HEK293 (cell line): Measurements from ENCODE around the gene APBB2.

Source experiments
- CTCF ChIA-PET: fragments of 350-600 bp; formaldehyde crosslinking; extraction: SDS; loops from one replicate; lab custom pipeline; 2021; ENCODE audit warnings: antibody characterized with exemption; lab: Yijun Ruan, JAX
- POLR2A ChIA-PET: fragments of 300-600 bp; formaldehyde crosslinking; extraction: SDS; loops from one replicate; lab custom pipeline; 2020; ENCODE audit warnings: antibody characterized with exemption, inconsistent platforms; lab: Yijun Ruan, JAX
- H3K27ac ChIP-seq: fragments of 200-500 bp; sonication (Bioruptor generic); 2 replicates; pipeline ENCODE4 v1.5.1; 2014; ENCODE audit warnings: low read depth, low read length, control low read depth, inconsistent platforms; ENCODE audit errors: extremely low read depth
- H3K36me3 ChIP-seq, 2 experiments: fragments of 200-500 bp in 1 of 2; sonication (Bioruptor generic) in 1 of 2; 1 replicate in 1 of 2; 2 replicates in 1 of 2; pipeline ENCODE4 v1.5.1; 2014 to 2017; ENCODE audit warnings: inconsistent platforms in 2 of 2, low read length in 2 of 2; ENCODE audit not compliant: control insufficient read depth in 2 of 2, insufficient read depth in 1 of 2
- H3K4me1 ChIP-seq: fragments of 200-500 bp; sonication (Bioruptor generic); 2 replicates; pipeline ENCODE4 v1.5.1; 2014; ENCODE audit warnings: mild to moderate bottlenecking, low read length, inconsistent platforms; ENCODE audit not compliant: control insufficient read depth, insufficient read depth
- H3K4me3 ChIP-seq: 2 replicates; pipeline ENCODE4 v1.5.1; 2011; ENCODE audit warnings: low read depth, mild to moderate bottlenecking, control low read depth, low read length, moderate library complexity
- H3K9me3 ChIP-seq: fragments of 200-500 bp; sonication (Bioruptor generic); 2 replicates; pipeline ENCODE4 v1.5.1; 2014; ENCODE audit warnings: low read depth, low read length, inconsistent platforms; ENCODE audit not compliant: control insufficient read depth, insufficient read depth
- GLI2 ChIP-seq: fragments of 450-650 bp; formaldehyde crosslinking; IDR thresholded peaks from 2 replicates; pipeline ENCODE4; 2017; ENCODE audit warnings: missing biosample characterization, missing genetic modification characterization, low read depth, borderline replicate concordance
- KLF16 ChIP-seq: fragments of 450-650 bp; formaldehyde crosslinking; IDR thresholded peaks from 2 replicates; pipeline ENCODE4 v1.5.1; 2017; ENCODE audit warnings: missing biosample characterization, missing genetic modification characterization
- OSR2 ChIP-seq: fragments of 450-650 bp; formaldehyde crosslinking; IDR thresholded peaks from 2 replicates; pipeline ENCODE4 v1.5.1; 2016; ENCODE audit warnings: missing biosample characterization, missing genetic modification characterization
- OVOL3 ChIP-seq: fragments of 450-650 bp; formaldehyde crosslinking; IDR thresholded peaks from 2 replicates; pipeline ENCODE4 v1.5.1; 2016; ENCODE audit warnings: missing biosample characterization, missing genetic modification characterization
- PRDM1 ChIP-seq: fragments of 450-650 bp; formaldehyde crosslinking; IDR thresholded peaks from 2 replicates; pipeline ENCODE4; 2016; ENCODE audit warnings: missing biosample characterization, missing genetic modification characterization
- REPIN1 ChIP-seq: fragments of 450-650 bp; formaldehyde crosslinking; IDR thresholded peaks from 2 replicates; pipeline ENCODE4 v1.5.1; 2017; ENCODE audit warnings: missing biosample characterization, missing genetic modification characterization, low read depth
- SALL2 ChIP-seq: fragments of 450-650 bp; formaldehyde crosslinking; IDR thresholded peaks from 2 replicates; pipeline ENCODE4 v1.5.0; 2017; ENCODE audit warnings: missing biosample characterization, mild to moderate bottlenecking, missing genetic modification characterization, borderline replicate concordance
- SP3 ChIP-seq: fragments of 450-650 bp; formaldehyde crosslinking; IDR thresholded peaks from 2 replicates; pipeline ENCODE4 v1.5.1; 2016; ENCODE audit warnings: missing biosample characterization, missing genetic modification characterization
- ZBTB17 ChIP-seq: fragments of 450-650 bp; formaldehyde crosslinking; IDR thresholded peaks from 2 replicates; pipeline ENCODE4 v1.5.1; 2016; ENCODE audit warnings: missing biosample characterization, missing genetic modification characterization
- ZIC2 ChIP-seq: fragments of 450-650 bp; formaldehyde crosslinking; IDR thresholded peaks from 2 replicates; pipeline ENCODE4 v1.5.1; 2016; ENCODE audit warnings: missing biosample characterization, missing genetic modification characterization
- ZNF132 ChIP-seq: fragments of 450-650 bp; formaldehyde crosslinking; IDR thresholded peaks from 2 replicates; pipeline ENCODE4 v1.5.1; 2017; ENCODE audit warnings: missing biosample characterization, missing genetic modification characterization, borderline replicate concordance
- ZNF146 ChIP-seq: fragments of 450-650 bp; formaldehyde crosslinking; IDR thresholded peaks from 2 replicates; pipeline ENCODE4 v1.5.1; 2016; ENCODE audit warnings: missing biosample characterization, missing genetic modification characterization
- ZNF155 ChIP-seq: fragments of 450-650 bp; formaldehyde crosslinking; IDR thresholded peaks from 2 replicates; pipeline ENCODE4 v1.5.1; 2016; ENCODE audit warnings: missing biosample characterization, missing genetic modification characterization
- ZNF202 ChIP-seq: fragments of 450-650 bp; formaldehyde crosslinking; IDR thresholded peaks from 2 replicates; pipeline ENCODE4 v1.5.1; 2016; ENCODE audit warnings: missing biosample characterization, missing genetic modification characterization, borderline replicate concordance
- ZNF214 ChIP-seq: fragments of 450-650 bp; formaldehyde crosslinking; IDR thresholded peaks from 2 replicates; pipeline ENCODE4 v1.5.1; 2017; ENCODE audit warnings: missing biosample characterization, mild to moderate bottlenecking, missing genetic modification characterization, borderline replicate concordance
- ZNF26 ChIP-seq: fragments of 450-650 bp; formaldehyde crosslinking; IDR thresholded peaks from 2 replicates; pipeline ENCODE4 v1.5.1; 2016; ENCODE audit warnings: missing biosample characterization, missing genetic modification characterization
- ZNF266 ChIP-seq: fragments of 450-650 bp; formaldehyde crosslinking; IDR thresholded peaks from 2 replicates; pipeline ENCODE4 v1.5.1; 2016; ENCODE audit warnings: missing biosample characterization, missing genetic modification characterization, low read depth
- ZNF37A ChIP-seq: fragments of 450-650 bp; IDR thresholded peaks from 2 replicates; pipeline ENCODE4 v1.5.1; 2018; ENCODE audit warnings: missing biosample characterization, missing genetic modification characterization
- ZNF416 ChIP-seq: fragments of 450-650 bp; formaldehyde crosslinking; IDR thresholded peaks from 2 replicates; pipeline ENCODE4 v1.5.1; 2016; ENCODE audit warnings: missing biosample characterization, missing genetic modification characterization
- ZNF501 ChIP-seq: fragments of 450-650 bp; formaldehyde crosslinking; IDR thresholded peaks from 2 replicates; pipeline ENCODE4 v1.5.1; 2016; ENCODE audit warnings: missing biosample characterization, missing genetic modification characterization
- ZNF530 ChIP-seq: fragments of 450-650 bp; formaldehyde crosslinking; IDR thresholded peaks from 2 replicates; pipeline ENCODE4 v1.5.1; 2016; ENCODE audit warnings: low read depth, missing biosample characterization, missing genetic modification characterization
- ZNF596 ChIP-seq: fragments of 450-650 bp; IDR thresholded peaks from 2 replicates; pipeline ENCODE4 v1.5.0; 2018; ENCODE audit warnings: missing biosample characterization, mild to moderate bottlenecking, missing genetic modification characterization, moderate library complexity
- ZNF707 ChIP-seq: fragments of 450-650 bp; formaldehyde crosslinking; IDR thresholded peaks from 2 replicates; pipeline ENCODE4 v1.5.1; 2016; ENCODE audit warnings: missing biosample characterization, missing genetic modification characterization
- ZNF791 ChIP-seq: fragments of 450-650 bp; formaldehyde crosslinking; IDR thresholded peaks from 2 replicates; pipeline ENCODE4 v1.5.1; 2016; ENCODE audit warnings: missing biosample characterization, missing genetic modification characterization
- ZSCAN16 ChIP-seq: fragments of 450-650 bp; formaldehyde crosslinking; IDR thresholded peaks from 2 replicates; pipeline ENCODE4 v1.5.1; 2016; ENCODE audit warnings: missing biosample characterization, missing genetic modification characterization
- TF ChIP-seq, protein P1 (sequence below): fragments of 450-650 bp; formaldehyde crosslinking; IDR thresholded peaks from 2 replicates; pipeline ENCODE4 v1.5.1; 2016; ENCODE audit warnings: missing biosample characterization, missing genetic modification characterization
- TF ChIP-seq, protein P2 (sequence below): fragments of 450-650 bp; formaldehyde crosslinking; IDR thresholded peaks from 2 replicates; pipeline ENCODE4 v1.5.1; 2016; ENCODE audit warnings: missing biosample characterization, missing genetic modification characterization
- TF ChIP-seq, protein P3 (sequence below): fragments of 450-650 bp; formaldehyde crosslinking; IDR thresholded peaks from 2 replicates; pipeline ENCODE4 v1.5.1; 2017; ENCODE audit warnings: missing biosample characterization, missing genetic modification characterization

Gene APBB2

DNA sequence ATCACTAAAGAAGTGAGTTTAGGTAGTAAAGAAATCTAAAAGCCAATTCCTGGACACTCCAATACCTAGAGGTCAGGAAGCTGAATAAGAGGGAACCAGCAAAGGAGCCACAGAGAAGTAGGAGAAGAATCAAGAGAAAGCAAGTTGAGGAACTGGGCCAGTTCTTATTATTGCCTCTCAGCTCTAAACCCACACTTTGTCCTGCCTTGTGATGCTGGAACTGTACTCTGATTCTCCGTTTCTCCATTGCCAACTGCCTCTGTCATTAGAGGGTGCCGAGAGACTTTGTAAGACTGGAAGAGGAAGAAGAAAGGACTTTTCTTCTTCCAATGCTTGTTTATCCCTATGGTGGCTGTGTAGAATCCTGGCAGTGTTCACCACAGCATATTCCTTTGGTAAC lies 426.0 kb downstream of the APBB2 start:
- Histone ChIP-seq H3K4me1 (no peaks in the 10 kb centered on the region), H3K9me3 (no peaks in the 10 kb centered on the region), H3K27ac (no peak overlapping the region), H3K36me3 (no peaks in the 10 kb centered on the region), H3K4me3 (no peak overlapping the region)
- ChIA-PET CTCF (no interaction called here), POLR2A (no interaction called here)
- TF ChIP-seq SP3 (tag by site-specific recombination) (no peak), ZIC2 (tag by site-specific recombination) (no peak), OVOL3 (tag by site-specific recombination) (no peak), ZNF155 (tag by site-specific recombination) (no peak), ZNF146 (no peak)
- TF ChIP-seq, protein P1, sequence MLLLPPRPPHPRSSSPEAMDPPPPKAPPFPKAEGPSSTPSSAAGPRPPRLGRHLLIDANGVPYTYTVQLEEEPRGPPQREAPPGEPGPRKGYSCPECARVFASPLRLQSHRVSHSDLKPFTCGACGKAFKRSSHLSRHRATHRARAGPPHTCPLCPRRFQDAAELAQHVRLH (tag by site-specific recombination) = no peak

DNA sequence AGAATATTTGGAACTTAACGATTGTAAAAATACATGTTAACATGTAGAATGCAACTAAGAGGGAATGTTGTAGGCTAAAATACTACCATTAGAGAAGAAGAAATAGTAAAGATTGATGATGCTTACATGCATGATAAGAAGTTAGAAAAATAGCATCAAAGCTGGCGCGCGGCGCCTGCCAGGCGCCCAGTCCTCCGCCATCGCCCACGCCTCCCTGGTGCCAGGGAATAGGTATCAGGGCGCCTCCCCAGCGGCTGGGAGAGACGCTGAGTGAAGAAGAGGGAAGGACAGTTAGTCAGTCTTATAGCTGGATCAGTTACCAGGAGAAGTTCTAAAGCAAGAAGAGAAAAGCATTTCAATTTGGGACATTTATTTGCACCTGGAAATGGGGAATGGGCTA lies 428.6 kb downstream of the APBB2 start:
- TF ChIP-seq ZNF132 (tag by site-specific recombination) = no peak
- TF ChIP-seq, protein P2, sequence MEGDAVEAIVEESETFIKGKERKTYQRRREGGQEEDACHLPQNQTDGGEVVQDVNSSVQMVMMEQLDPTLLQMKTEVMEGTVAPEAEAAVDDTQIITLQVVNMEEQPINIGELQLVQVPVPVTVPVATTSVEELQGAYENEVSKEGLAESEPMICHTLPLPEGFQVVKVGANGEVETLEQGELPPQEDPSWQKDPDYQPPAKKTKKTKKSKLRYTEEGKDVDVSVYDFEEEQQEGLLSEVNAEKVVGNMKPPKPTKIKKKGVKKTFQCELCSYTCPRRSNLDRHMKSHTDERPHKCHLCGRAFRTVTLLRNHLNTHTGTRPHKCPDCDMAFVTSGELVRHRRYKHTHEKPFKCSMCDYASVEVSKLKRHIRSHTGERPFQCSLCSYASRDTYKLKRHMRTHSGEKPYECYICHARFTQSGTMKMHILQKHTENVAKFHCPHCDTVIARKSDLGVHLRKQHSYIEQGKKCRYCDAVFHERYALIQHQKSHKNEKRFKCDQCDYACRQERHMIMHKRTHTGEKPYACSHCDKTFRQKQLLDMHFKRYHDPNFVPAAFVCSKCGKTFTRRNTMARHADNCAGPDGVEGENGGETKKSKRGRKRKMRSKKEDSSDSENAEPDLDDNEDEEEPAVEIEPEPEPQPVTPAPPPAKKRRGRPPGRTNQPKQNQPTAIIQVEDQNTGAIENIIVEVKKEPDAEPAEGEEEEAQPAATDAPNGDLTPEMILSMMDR (tag by site-specific recombination) = no peak
- no peak for TF ChIP-seq OSR2 (tag by site-specific recombination)
- no peak for TF ChIP-seq ZNF266 (tag by site-specific recombination)
- TF ChIP-seq ZNF37A (tag by site-specific recombination) = no peak
- no peak for TF ChIP-seq SALL2
- no peak for TF ChIP-seq ZNF202 (tag by site-specific recombination)
- TF ChIP-seq ZNF707 = no peak
- TF ChIP-seq, protein P3, sequence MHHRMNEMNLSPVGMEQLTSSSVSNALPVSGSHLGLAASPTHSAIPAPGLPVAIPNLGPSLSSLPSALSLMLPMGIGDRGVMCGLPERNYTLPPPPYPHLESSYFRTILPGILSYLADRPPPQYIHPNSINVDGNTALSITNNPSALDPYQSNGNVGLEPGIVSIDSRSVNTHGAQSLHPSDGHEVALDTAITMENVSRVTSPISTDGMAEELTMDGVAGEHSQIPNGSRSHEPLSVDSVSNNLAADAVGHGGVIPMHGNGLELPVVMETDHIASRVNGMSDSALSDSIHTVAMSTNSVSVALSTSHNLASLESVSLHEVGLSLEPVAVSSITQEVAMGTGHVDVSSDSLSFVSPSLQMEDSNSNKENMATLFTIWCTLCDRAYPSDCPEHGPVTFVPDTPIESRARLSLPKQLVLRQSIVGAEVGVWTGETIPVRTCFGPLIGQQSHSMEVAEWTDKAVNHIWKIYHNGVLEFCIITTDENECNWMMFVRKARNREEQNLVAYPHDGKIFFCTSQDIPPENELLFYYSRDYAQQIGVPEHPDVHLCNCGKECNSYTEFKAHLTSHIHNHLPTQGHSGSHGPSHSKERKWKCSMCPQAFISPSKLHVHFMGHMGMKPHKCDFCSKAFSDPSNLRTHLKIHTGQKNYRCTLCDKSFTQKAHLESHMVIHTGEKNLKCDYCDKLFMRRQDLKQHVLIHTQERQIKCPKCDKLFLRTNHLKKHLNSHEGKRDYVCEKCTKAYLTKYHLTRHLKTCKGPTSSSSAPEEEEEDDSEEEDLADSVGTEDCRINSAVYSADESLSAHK (tag by site-specific recombination) = no peak
- no peak for TF ChIP-seq ZNF214 (tag by site-specific recombination)
- TF ChIP-seq KLF16 = no peak
- TF ChIP-seq GLI2 = no peak
- POLR2A ChIA-PET = no interaction called here

DNA sequence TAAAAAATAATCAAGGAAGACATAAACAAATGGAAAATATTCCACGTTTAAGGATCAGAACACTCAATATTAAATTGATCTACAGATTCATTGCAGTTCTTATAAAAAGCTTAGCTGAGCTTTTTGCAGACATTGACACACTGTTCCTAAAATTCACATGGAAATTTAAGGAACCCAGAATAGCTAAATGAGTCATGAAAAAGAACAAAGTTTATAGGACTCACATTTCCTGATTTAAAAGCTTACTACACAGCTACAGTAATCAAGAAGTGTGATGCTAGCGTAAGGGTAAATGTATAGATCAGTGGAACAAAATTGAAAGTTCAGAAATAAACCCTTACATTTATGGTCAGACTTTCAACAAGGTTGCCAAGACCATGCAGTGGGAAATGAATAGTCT lies 431.5 kb downstream of the APBB2 start:
- Histone ChIP-seq H3K9me3 (no peaks in the 10 kb centered on the region), H3K4me1 (no peaks in the 10 kb centered on the region), H3K4me3 (no peak overlapping the region), H3K27ac (no peak overlapping the region), H3K36me3 (no peaks in the 10 kb centered on the region)
- POLR2A ChIA-PET = no interaction called here
- CTCF ChIA-PET = no interaction called here
- TF ChIP-seq ZNF530 (tag by site-specific recombination) (no peak), ZNF37A (tag by site-specific recombination) (no peak), ZNF791 (tag by site-specific recombination) (no peak), ZNF416 (tag by site-specific recombination) (no peak), ZNF501 (tag by site-specific recombination) (no peak), ZNF596 (tag by site-specific recombination) (no peak), REPIN1 (no peak), ZNF26 (no peak), PRDM1 (no peak), ZSCAN16 (no peak), ZBTB17 (no peak)

More for the DNA sequence above, 428.6 kb downstream of the APBB2 start:
- Histone ChIP-seq H3K9me3 (no peaks in the 10 kb centered on the region), H3K27ac (no peak overlapping the region), H3K4me1 (no peaks in the 10 kb centered on the region), H3K4me3 (no peak overlapping the region), H3K36me3 (no peaks in the 10 kb centered on the region)
- CTCF ChIA-PET = no interaction called here
